ENCODE data around the gene MICAL3. TPM values are rescaled to one million over a fixed set of nuclear protein-coding genes. Genes with fewer than 3 reads are reported as not detected.

MICAL3 gene
- total and polyA plus RNA-seq, 9 of the 15 experiments (the other 6 are each of a cell fraction or from before 2014, with no cell fraction given) = 0.53 to 32.1 (median 12.3) TPM

DNA sequence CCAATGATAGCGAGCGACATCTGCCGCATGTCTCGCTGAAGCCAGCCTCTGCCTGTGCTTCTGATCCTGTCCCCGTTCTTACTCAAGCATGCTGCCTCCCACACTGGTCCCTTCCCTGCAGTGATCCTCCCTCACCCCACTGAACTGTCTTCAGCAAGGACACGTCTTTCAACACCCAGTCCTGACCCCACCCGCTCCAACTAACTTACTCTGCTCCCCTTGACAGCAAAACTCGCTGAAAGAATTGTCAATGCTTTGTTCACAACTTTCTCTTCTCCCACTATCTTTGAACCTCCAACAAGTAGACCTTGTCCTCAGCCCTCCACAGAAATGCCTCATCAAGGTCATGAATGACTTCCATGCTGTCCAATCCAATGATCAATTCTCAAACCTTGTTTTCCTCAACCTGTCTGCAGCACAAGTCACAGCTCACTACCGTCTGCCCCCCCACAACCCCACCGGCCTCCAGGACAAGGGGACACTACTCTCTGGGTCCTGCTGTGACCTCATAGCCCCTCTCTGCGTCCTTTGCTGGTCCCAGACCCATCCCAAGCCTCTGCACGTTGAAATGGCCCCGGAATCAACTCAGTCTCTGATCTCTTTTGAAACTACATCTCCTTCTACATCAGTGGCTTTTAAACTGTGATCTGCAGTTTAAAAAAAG, 108.0 kb downstream of the MICAL3 start (continued):
- TF ChIP-seq, protein P1, sequence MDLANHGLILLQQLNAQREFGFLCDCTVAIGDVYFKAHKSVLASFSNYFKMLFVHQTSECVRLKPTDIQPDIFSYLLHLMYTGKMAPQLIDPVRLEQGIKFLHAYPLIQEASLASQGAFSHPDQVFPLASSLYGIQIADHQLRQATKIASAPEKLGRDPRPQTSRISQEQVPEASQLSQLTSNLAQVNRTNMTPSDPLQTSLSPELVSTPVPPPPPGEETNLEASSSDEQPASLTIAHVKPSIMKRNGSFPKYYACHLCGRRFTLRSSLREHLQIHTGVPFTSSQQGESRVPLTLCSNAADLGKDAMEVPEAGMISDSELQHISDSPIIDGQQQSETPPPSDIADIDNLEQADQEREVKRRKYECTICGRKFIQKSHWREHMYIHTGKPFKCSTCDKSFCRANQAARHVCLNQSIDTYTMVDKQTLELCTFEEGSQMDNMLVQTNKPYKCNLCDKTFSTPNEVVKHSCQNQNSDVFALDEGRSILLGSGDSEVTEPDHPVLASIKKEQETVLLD (IDR thresholded peaks at IDR 0.05) = 0 out of 2 replicates have a peak, but pooled peaks have one; percentile 52
- TF ChIP-seq, protein P2, sequence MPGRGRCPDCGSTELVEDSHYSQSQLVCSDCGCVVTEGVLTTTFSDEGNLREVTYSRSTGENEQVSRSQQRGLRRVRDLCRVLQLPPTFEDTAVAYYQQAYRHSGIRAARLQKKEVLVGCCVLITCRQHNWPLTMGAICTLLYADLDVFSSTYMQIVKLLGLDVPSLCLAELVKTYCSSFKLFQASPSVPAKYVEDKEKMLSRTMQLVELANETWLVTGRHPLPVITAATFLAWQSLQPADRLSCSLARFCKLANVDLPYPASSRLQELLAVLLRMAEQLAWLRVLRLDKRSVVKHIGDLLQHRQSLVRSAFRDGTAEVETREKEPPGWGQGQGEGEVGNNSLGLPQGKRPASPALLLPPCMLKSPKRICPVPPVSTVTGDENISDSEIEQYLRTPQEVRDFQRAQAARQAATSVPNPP (IDR thresholded peaks at IDR 0.05; ENCODE audit: borderline replicate concordance, insufficient read depth, insufficient read length) = no peak
- TF ChIP-seq GABPB1 (CRISPR knock-in tag; IDR thresholded peaks at IDR 0.05) (no peak), ZNF668 (CRISPR knock-in tag; IDR thresholded peaks at IDR 0.05) (no peak), ZNF212 (CRISPR knock-in tag; IDR thresholded peaks at IDR 0.05) (no peak), CTBP1 (IDR thresholded peaks at IDR 0.05; ENCODE audit: borderline replicate concordance) (peak; percentile 59; the same call in 1 of the 2 replicates), ZNF589 (CRISPR knock-in tag; IDR thresholded peaks at IDR 0.05; ENCODE audit: low read depth) (no peak), STAG1 (CRISPR knock-in tag; IDR thresholded peaks at IDR 0.05; ENCODE audit: borderline replicate concordance) (no peak), CBFA2T3 (IDR thresholded peaks at IDR 0.05) (peak; percentile 47), ZNF431 (CRISPR knock-in tag; IDR thresholded peaks at IDR 0.05) (no peak), PCBP2 (IDR thresholded peaks at IDR 0.05; ENCODE audit: low read depth, low read length, poor library complexity, severe bottlenecking) (no peak), POLR2AphosphoS2 (IDR thresholded peaks at IDR 0.05; ENCODE audit: low read length) (no peak), SRSF7 (optimal IDR thresholded peaks at IDR 0.05; ENCODE audit: low read depth, low read length) (no peak), ZNF354B (CRISPR knock-in tag; IDR thresholded peaks at IDR 0.05) (no peak)
- TF ChIP-seq, protein P3, sequence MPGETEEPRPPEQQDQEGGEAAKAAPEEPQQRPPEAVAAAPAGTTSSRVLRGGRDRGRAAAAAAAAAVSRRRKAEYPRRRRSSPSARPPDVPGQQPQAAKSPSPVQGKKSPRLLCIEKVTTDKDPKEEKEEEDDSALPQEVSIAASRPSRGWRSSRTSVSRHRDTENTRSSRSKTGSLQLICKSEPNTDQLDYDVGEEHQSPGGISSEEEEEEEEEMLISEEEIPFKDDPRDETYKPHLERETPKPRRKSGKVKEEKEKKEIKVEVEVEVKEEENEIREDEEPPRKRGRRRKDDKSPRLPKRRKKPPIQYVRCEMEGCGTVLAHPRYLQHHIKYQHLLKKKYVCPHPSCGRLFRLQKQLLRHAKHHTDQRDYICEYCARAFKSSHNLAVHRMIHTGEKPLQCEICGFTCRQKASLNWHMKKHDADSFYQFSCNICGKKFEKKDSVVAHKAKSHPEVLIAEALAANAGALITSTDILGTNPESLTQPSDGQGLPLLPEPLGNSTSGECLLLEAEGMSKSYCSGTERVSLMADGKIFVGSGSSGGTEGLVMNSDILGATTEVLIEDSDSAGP (CRISPR knock-in tag; IDR thresholded peaks at IDR 0.05) = no peak
- TF ChIP-seq, protein P4, sequence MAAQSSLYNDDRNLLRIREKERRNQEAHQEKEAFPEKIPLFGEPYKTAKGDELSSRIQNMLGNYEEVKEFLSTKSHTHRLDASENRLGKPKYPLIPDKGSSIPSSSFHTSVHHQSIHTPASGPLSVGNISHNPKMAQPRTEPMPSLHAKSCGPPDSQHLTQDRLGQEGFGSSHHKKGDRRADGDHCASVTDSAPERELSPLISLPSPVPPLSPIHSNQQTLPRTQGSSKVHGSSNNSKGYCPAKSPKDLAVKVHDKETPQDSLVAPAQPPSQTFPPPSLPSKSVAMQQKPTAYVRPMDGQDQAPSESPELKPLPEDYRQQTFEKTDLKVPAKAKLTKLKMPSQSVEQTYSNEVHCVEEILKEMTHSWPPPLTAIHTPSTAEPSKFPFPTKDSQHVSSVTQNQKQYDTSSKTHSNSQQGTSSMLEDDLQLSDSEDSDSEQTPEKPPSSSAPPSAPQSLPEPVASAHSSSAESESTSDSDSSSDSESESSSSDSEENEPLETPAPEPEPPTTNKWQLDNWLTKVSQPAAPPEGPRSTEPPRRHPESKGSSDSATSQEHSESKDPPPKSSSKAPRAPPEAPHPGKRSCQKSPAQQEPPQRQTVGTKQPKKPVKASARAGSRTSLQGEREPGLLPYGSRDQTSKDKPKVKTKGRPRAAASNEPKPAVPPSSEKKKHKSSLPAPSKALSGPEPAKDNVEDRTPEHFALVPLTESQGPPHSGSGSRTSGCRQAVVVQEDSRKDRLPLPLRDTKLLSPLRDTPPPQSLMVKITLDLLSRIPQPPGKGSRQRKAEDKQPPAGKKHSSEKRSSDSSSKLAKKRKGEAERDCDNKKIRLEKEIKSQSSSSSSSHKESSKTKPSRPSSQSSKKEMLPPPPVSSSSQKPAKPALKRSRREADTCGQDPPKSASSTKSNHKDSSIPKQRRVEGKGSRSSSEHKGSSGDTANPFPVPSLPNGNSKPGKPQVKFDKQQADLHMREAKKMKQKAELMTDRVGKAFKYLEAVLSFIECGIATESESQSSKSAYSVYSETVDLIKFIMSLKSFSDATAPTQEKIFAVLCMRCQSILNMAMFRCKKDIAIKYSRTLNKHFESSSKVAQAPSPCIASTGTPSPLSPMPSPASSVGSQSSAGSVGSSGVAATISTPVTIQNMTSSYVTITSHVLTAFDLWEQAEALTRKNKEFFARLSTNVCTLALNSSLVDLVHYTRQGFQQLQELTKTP (IDR thresholded peaks at IDR 0.05; ENCODE audit: low read depth in 1 of 2, partially characterized antibody in 2 of 2) = peak in 1 of 2 experiments; percentile 24
- TF ChIP-seq, protein P5, sequence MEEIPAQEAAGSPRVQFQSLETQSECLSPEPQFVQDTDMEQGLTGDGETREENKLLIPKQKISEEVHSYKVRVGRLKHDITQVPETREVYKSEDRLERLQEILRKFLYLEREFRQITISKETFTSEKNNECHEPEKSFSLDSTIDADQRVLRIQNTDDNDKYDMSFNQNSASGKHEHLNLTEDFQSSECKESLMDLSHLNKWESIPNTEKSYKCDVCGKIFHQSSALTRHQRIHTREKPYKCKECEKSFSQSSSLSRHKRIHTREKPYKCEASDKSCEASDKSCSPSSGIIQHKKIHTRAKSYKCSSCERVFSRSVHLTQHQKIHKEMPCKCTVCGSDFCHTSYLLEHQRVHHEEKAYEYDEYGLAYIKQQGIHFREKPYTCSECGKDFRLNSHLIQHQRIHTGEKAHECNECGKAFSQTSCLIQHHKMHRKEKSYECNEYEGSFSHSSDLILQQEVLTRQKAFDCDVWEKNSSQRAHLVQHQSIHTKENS (CRISPR knock-in tag; IDR thresholded peaks at IDR 0.05) = no peak

Measured in K562 (cell line).